ENCODE results near the gene TDRD1. TPM values are rescaled to one million over a fixed set of nuclear protein-coding genes. Genes with fewer than 3 reads are reported as not detected.

The TDRD1 gene
- total RNA-seq, 4 donors from 2014 or later = 0.17 to 0.42 (median 0.40) TPM; not detected in 1

DNA sequence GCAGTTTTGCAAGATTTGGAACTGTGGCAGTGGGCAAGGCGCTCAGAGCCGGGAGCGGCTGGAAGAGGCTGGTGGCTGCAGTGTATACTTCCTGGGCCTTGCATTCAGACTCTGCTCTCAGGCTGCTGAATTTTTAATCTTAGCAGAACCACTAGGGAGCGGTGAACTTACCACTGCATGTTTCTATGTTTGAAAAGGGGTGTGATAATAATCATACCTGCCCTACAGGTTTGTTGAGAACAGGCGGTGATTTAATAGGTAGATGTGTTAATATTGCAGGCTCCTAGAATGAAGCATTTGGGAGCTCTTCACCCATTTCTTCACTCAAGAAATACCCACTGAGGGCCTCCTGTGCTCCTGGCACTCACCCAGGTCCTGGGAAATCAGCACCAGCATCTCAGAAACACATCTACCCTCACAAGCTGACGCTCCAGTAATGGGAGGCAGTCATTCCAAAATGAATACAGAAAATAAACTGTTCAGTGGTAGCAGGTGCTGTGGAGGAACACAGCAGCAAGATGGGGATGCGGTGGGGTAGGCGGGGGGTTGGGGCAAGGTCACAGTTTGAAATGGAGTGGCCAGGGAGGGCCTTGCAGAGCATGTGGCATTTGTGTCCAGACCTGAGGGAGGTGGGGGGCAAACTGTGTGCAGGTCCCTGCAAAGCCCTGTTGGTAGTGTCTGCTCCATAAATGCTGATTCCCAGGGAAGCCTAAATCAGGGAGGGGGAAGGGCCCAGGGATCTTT, 100.9 kb downstream of the TDRD1 start:
- 56% methylated on average over 8 of the region's 8 CpGs for WGBS
- DNase-seq (ENCODE audit: low spot score in 2 of 2) = peak; percentile 48 to 66
- TF ChIP-seq, protein P1, sequence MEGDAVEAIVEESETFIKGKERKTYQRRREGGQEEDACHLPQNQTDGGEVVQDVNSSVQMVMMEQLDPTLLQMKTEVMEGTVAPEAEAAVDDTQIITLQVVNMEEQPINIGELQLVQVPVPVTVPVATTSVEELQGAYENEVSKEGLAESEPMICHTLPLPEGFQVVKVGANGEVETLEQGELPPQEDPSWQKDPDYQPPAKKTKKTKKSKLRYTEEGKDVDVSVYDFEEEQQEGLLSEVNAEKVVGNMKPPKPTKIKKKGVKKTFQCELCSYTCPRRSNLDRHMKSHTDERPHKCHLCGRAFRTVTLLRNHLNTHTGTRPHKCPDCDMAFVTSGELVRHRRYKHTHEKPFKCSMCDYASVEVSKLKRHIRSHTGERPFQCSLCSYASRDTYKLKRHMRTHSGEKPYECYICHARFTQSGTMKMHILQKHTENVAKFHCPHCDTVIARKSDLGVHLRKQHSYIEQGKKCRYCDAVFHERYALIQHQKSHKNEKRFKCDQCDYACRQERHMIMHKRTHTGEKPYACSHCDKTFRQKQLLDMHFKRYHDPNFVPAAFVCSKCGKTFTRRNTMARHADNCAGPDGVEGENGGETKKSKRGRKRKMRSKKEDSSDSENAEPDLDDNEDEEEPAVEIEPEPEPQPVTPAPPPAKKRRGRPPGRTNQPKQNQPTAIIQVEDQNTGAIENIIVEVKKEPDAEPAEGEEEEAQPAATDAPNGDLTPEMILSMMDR (IDR thresholded peaks at IDR 0.05) = peak in 1 of 2 donors; percentile 21
- no peak for TF ChIP-seq POLR2A (IDR thresholded peaks at IDR 0.05)
- Histone ChIP-seq H3K27ac (peak overlapping the region; percentile 24), H3K27me3 (no peaks in the 10 kb centered on the region), H3K36me3 (no peaks in the 10 kb centered on the region), H3K9me3 (no peaks in the 10 kb centered on the region), H3K4me3 (no peak overlapping the region), H3K4me1 (peaks cover 19% of the 10 kb centered on the region)

DNA sequence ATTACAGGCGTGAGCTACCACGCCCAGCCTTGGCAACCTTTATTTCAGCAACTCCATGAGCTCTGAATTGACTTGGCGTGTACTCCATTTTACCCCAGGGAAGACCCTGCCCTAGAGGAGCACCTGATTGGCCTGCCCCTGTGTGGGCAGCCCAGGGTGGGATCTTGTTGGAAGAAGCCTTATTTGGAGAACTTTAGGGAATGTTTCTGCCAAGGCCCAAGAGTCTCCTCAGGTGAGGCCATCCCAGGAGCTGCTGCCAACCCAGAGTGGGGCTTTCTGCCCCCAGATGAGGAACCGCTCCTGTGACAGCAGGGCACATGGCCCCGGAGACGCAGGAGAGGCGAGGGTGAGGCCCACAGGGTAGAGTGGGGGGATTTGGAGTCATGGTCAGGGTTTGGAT, 101.9 kb downstream of the TDRD1 start:
- 75% methylated on average over 4 of the region's 7 CpGs for WGBS
- Histone ChIP-seq H3K9me3 (no peaks in the 10 kb centered on the region), H3K27ac (no peak overlapping the region), H3K27me3 (no peaks in the 10 kb centered on the region), H3K4me1 (peaks cover 19% of the 10 kb centered on the region), H3K36me3 (no peaks in the 10 kb centered on the region), H3K4me3 (no peak overlapping the region)
- DNase-seq (ENCODE audit: low spot score in 2 of 2) = peak in 1 of 2 donors; percentile 51
- TF ChIP-seq, protein P1 (IDR thresholded peaks at IDR 0.05) = no peak
- TF ChIP-seq EP300 (IDR thresholded peaks at IDR 0.05) (no peak), POLR2A (IDR thresholded peaks at IDR 0.05) (no peak), POLR2AphosphoS5 (IDR thresholded peaks at IDR 0.05) (no peak)

DNA sequence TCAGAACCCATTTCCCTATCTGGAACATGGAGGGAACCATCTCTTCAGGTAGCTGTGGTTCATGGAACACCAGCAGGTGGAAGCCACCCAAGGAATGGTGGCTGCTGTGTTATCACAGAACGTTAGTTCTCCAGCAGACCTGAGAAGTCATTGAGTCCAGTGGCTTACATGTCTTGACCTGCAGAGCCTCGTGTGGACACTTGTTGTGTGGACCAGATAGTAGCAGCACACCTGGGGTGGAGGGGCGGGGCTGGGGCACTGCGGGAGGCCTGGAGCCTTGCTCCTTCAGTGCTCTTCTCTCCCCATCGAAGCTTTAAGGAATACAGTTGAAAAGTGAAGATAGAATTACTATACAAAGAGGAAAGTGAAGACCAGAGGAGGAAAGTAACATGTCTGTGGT, 102.3 kb downstream of the TDRD1 start:
- 64% methylated on average over 5 of the region's 5 CpGs for WGBS
- TF ChIP-seq POLR2A (IDR thresholded peaks at IDR 0.05) = no peak
- no peak for TF ChIP-seq EP300 (IDR thresholded peaks at IDR 0.05)
- H3K4me3 ChIP-seq = no peak overlapping the region
- no peaks in the 10 kb centered on the region for H3K9me3 ChIP-seq
- no peaks in the 10 kb centered on the region for H3K36me3 ChIP-seq
- no peak overlapping the region for H3K27ac ChIP-seq
- no peaks in the 10 kb centered on the region for H3K27me3 ChIP-seq
- DNase-seq (ENCODE audit: low spot score in 2 of 2) = peak; percentile 26 to 49
- H3K4me1 ChIP-seq = peaks cover 19% of the 10 kb centered on the region

Other genes with a start within 250 kb of the TDRD1 start
- 1 to 10 TPM in 3 of 4 donors, under 1 TPM in 1; 0.56 to 1.4 (median 1.1) TPM for gene ADRB1, start 135.5 kb upstream of the TDRD1 start, total RNA-seq
- gene CCDC186, start 5.2 kb upstream of the TDRD1 start, total RNA-seq = 10 to 100 TPM; 39.0 to 87.8 (median 50.9) TPM
- 10 to 100 TPM; 15.7 to 31.0 (median 20.2) TPM for gene VWA2, start 59.9 kb downstream of the TDRD1 start, total RNA-seq
- 10 to 100 TPM; 10.8 to 32.0 (median 15.7) TPM for gene AFAP1L2, start 225.1 kb downstream of the TDRD1 start, total RNA-seq

Data from suprapubic skin (tissue), 4 donors.